Fibroblast of villous mesenchyme (primary cell): Measurements from ENCODE around the gene B4GALNT4. TPM values are rescaled to one million over a fixed set of nuclear protein-coding genes. Genes with fewer than 3 reads are reported as not detected.

ENCODE experiments used
- DNase-seq: peaks from one replicate; pipeline ENCODE4 v3.0.0-alpha.2; 2010; ENCODE audit warnings: low read depth
- H3K4me3 ChIP-seq: 2 replicates; pipeline ENCODE4 v1.5.1; 2011; ENCODE audit warnings: low read depth, mild to moderate bottlenecking, low read length
- CTCF ChIP-seq: IDR thresholded peaks from 2 replicates; pipeline ENCODE4 v1.5.1; 2012; ENCODE audit warnings: low read depth, mild to moderate bottlenecking, low read length; ENCODE audit not compliant: insufficient read depth
- total RNA-seq: library from RNA; depleted of rRNA; stranded (reverse); fragments of >200 nt; gene quantifications from 2 replicates; pipeline ENCODE4 v1.2.3, GENCODE V29; 2012

B4GALNT4 gene
- total RNA-seq, 1 donor, result 0.43 TPM

GRCh38 chr11:350723-351255 is 18.5 kb upstream of the B4GALNT4 start:
- TF ChIP-seq CTCF, result no peak
- peak; percentile 91 for DNase-seq
- no peak overlapping the region for H3K4me3 ChIP-seq

GRCh38 chr11:351411-351810 is 17.9 kb upstream of the B4GALNT4 start:
- DNase-seq, result no peak
- TF ChIP-seq CTCF, result no peak
- H3K4me3 ChIP-seq, result no peak overlapping the region

- no peak for TF ChIP-seq CTCF
- no peak overlapping the region for H3K4me3 ChIP-seq
- no peak for DNase-seq
These were observed 16.8 kb upstream of the B4GALNT4 start for GRCh38 chr11:352456-353031.

GRCh38 chr11:353179-353873 is 16.0 kb upstream of the B4GALNT4 start:
- TF ChIP-seq CTCF, result no peak
- H3K4me3 ChIP-seq, result no peak overlapping the region
- peak; percentile 91 for DNase-seq

GRCh38 chr11:355581-356458 is 13.5 kb upstream of the B4GALNT4 start:
- DNase-seq, result peak; percentile 98
- H3K4me3 ChIP-seq, result peak overlapping the region; percentile 40
- TF ChIP-seq CTCF, result no peak

- TF ChIP-seq CTCF, result no peak
- H3K4me3 ChIP-seq, result no peak overlapping the region
- DNase-seq, result no peak
These were observed 12.7 kb upstream of the B4GALNT4 start for GRCh38 chr11:356610-357009.
